GM18909 (cell line): ENCODE results near the gene NHS.
"Not testable (repeated sequence)": the region's sequence is repeated elsewhere in the genome, so short reads cannot be mapped to it uniquely, and the experiment has no call there.

Experiments
- ATAC-seq: cut with Tn5 transposase; IDR thresholded peaks from one replicate; pipeline ENCODE4 v1.9.1; 2021; ENCODE audit warnings: mild to moderate bottlenecking; ENCODE audit not compliant: unreplicated experiment, poor library complexity

The NHS gene

GRCh38 chrX:17442898-17443297, 67.9 kb downstream of the NHS start:
- ATAC-seq = no peak

DNA sequence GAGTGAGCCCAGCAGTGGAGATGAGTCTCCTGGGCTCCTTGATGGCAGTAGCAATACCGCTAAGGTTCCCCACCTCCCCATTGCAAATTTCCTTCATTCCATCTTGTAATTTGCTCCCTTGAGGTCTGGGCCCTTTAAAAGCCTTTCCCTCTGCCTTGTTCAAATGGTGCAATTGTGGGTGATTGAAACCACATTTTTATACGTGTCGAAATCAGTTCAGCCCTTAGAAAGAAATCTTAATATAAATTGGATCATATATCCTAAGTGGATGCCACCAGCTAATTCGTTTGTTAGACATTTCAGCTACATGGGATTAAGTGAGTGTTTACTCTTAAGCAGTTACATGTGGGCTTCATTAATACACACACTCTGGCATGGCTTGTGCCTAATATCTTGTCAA, 68.6 kb downstream of the NHS start:
- ATAC-seq = no peak

DNA sequence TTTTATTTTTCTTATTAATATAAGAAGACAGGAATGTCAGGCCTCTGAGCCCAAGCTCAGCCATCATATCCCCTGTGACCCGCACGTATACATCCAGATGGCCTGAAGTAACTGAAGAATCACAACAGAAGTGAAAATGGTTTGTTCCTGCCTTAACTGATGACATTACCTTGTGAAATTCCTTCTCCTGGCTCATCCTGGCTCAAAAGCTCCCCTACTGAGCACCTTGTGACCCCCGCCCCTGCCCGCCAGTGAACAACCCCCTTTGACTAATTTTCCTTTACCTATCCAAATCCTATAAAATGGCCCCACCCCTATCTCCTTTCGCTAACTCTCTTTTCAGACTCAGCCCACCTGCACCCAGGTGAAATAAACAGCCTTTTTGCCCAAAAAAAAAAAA, 71.3 kb downstream of the NHS start:
- ATAC-seq = not testable (repeated sequence)

- no peak for ATAC-seq
Observed at GRCh38 chrX:17448188-17448587, 73.2 kb downstream of the NHS start.

DNA sequence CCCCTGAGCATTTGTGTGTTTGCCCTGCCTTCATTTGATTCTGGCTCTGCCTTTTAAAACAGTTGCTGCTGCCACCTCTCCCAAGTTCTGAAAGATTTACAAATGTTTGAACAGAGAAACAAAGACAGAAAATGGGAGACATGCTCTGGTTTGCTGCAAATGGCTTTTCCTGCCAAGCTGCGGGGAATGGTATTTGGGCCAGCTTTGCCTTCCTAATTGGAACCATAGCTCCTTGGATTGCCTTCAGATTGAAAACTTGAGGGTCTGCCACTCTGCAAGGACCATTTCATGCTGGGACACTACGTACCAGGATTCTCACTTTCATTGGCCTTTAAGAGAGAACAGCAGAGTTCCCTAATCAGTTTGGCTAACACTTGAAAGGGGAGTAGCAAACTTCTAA, 74.9 kb downstream of the NHS start:
- no peak for ATAC-seq

DNA sequence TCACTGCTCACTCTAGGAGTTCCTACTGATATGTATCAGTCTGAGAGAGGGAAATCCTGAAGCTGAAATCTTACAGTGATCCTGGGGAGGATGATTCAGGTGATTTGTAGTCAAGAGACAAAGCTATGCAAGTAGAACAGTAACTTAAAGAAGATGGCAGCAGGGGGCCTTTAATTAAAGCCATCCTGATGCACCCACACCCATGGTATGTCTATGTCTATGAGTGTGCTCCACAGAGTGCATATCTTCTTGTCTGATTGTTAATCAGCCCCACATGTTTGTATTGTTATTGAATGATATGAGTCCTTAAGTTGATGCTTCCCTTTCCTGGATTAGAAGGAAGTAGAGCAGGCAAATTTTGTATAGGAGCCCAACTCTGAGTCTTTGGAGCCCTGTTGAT, 78.8 kb downstream of the NHS start:
- no peak for ATAC-seq

GRCh38 chrX:17456526-17456925, 81.5 kb downstream of the NHS start:
- no peak for ATAC-seq

DNA sequence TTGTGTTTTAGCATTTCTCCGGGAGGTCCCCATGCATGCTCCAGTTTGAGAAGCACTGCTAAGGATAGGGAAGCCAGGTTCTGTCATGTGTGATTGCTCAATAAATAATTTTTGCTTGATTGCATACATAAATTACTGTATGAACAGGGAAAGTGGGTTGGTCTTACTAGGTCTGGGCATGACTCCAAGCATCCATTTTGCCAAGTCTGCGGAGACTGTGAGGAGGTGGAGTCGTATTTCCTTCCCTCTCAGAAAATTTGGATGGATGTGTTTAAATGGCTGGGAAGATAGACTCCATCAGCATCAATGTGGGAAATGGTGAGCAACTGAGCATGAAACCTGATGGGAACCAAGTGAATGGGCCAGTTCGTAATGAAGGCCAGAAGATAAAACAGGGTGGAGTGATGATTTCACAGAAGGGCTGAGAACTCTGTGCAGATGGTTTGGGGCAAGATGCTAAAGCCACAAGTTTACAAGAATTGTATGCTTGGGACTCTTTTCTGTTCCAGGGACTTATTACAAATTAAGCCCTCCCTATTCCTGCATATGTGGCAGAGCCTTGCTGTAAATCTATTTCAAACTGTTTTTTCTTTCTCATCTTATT, 84.1 kb downstream of the NHS start:
- ATAC-seq = no peak

DNA sequence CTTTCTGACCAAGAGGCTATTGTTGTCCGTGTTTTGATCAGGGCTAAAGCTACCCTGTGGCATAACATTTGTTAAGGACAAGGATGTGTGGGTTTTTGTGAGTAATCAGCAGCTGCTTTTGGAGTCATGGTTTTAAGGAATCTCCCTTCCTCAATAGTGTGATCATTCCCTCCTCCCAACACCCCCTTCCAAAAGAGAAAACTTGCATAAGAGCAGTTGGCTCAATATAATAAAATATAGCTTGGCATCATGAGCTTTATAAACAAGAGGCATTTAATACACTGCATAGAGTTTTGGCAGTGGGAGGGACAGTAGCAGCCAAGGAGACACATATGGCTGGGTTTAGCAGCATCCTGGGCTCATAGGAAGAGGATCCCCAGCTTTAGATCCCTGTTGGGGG, 84.7 kb downstream of the NHS start:
- ATAC-seq = no peak

GRCh38 chrX:17462881-17463280, 87.9 kb downstream of the NHS start:
- ATAC-seq = no peak

DNA sequence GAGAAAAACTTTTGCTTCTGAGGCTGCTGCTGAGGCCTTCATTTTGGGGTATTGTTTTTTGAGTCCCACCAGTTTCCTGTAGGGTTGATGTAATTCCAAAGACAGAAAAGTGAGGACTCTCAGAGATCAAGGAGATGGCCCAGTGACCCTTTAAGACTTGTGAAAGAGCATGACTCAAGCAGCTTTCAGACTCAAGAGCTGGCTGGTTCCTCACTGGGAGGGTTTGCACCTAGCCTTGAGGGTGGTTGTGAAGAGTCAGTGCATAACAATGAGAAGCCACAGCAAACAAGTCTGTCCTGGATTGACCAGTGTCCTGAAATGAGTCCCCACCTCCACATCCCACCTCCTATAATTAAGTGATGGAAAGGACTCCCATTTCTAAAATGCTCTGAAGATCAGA, 89.2 kb downstream of the NHS start:
- ATAC-seq = no peak

GRCh38 chrX:17465201-17465600, 90.2 kb downstream of the NHS start:
- no peak for ATAC-seq

DNA sequence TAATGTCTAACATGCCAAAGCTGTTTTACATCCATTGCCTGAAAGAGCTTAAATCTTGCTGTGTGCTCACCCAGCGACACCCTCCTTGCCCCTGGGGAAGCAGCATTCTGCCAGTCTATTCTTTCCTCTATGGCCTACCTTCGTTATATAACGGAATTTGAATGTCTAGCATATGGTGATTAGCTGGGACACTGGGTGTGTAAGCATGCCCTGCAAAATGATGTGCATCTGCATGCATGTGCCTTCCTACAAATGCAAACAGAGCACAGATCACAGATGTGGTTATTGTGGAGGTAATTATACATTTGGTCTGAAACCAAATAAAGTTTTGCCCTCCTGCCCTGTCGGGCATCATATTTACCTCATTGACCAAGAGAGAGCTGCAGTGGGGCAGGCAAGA, 90.8 kb downstream of the NHS start:
- ATAC-seq = no peak

DNA sequence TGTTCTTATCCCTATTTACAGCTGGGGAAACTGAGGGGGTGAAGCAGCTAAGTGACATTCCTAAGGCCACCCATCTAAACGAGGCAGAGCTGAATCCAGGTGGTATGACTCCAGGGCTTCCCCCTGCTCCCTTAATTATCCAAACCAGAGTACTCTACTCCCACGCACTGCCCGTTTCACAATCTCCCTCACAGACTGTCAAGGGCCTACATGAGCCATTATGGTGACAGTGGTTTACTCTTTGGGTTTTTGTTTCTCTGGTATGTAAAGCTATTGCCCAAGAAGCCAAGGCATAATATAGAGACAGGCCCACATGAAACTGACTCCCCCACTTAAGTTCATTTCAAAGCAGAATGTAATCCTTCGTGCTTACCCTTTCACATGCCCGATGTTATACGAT, 95.1 kb downstream of the NHS start:
- no peak for ATAC-seq

GRCh38 chrX:17471121-17471520, 96.1 kb downstream of the NHS start:
- no peak for ATAC-seq

- no peak for ATAC-seq
Observed at GRCh38 chrX:17471861-17472260, 96.9 kb downstream of the NHS start.

GRCh38 chrX:17472424-17472823, 97.4 kb downstream of the NHS start:
- no peak for ATAC-seq

- ATAC-seq = no peak
Observed at GRCh38 chrX:17473021-17473420, 98.0 kb downstream of the NHS start.

DNA sequence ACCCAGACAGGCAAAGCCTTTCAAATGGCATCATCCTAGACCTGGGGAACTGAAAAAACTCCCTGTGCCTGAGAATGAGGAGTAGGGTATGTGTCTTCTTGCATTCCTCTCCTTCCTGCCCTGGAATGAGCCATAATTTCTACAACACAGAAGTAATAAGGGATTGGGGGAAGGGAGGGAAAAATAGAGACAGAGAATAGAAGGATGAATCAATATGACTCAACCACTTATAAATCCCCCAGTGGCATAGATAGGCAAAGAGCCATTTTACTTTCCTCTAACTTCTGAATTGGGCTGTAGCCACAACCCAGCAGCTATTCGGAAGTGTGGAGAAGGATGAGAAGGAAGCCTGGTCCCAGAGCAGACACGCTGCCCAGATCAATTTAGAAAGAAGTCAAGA, 99.9 kb downstream of the NHS start:
- no peak for ATAC-seq

- ATAC-seq = no peak
Observed at GRCh38 chrX:17475449-17476217, 100.6 kb downstream of the NHS start.

DNA sequence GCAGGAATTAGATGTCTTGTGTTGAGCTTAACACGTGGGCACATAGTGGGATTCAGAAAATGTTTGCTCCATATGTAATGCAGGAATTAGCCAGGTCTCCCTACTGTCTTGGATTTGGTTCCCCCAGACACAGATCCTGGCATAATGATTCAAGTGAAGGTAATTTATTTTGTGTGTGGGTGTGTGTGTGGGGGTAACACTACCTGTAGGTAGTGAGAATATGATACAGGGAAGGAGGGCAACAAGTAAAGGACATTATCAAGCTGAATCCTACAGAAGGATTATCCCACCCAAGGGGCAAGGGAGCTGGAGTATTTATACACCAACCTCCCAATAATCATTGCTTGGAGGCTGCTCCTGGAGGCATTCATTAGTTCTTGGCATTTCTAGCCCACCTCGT, 101.4 kb downstream of the NHS start:
- no peak for ATAC-seq

- ATAC-seq = no peak
Observed at GRCh38 chrX:17481086-17481485, 106.1 kb downstream of the NHS start.
